NCI-H2196 treated with DMSO at 0.1 percent for 48 hours (cell line): ENCODE data around the gene BSPRY.
"Not testable (repeated sequence)": the region's sequence is repeated elsewhere in the genome, so short reads cannot be mapped to it uniquely, and the experiment has no call there.

Source experiments
- DNase-seq: peaks from one replicate; lab custom pipeline; 2025; ENCODE audit not compliant: unreplicated experiment; lab: John Stamatoyannopoulos, UW

The BSPRY gene

GRCh38 chr9:113341712-113342410, 7.5 kb upstream of the BSPRY start:
- DNase-seq = peak; percentile 62

- peak; percentile 94 for DNase-seq
Measured at GRCh38 chr9:113343732-113344231, 5.6 kb upstream of the BSPRY start.

GRCh38 chr9:113345190-113345589, 4.2 kb upstream of the BSPRY start:
- no peak for DNase-seq

GRCh38 chr9:113345671-113346070, 3.7 kb upstream of the BSPRY start:
- no peak for DNase-seq

DNA sequence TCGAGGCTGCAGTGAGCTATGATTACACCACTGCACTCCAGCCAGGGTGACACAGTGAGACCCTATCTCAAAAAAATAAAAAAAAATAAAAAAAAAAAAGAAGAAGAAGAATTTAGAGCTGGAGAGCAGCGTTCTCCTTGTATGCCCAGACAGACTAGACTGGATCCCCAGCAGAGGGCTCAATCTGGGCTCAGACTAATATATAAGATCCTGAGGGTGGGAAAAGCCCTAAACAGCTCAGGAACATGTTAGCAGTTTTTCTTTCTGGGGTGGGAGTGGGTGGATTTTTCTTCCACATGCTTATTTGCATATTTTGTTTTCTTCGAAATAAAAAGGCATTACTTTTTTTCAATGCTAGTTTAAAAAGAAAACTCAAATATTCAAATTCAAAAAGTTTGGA, 904 bp upstream of the BSPRY start:
- DNase-seq = no peak

DNA sequence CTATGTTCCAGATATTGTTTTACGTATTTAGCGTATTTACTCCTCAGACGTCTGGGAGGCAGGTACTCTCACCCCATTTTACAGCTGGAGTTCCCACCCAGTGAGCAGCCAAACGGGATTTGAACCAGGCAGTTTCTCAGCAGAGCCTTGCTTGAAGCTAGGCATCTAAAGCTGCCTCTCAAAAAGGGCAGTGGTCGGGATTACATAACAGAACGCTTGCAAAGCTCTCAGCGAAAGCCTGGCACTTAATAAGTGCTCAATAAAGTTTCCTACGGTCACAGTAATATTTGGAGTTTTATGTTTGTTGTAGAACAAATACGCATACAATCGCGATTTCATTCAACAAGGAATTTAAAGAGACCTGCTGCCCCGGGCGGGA, 286 bp upstream of the BSPRY start:
- DNase-seq = peak; percentile 25

DNA sequence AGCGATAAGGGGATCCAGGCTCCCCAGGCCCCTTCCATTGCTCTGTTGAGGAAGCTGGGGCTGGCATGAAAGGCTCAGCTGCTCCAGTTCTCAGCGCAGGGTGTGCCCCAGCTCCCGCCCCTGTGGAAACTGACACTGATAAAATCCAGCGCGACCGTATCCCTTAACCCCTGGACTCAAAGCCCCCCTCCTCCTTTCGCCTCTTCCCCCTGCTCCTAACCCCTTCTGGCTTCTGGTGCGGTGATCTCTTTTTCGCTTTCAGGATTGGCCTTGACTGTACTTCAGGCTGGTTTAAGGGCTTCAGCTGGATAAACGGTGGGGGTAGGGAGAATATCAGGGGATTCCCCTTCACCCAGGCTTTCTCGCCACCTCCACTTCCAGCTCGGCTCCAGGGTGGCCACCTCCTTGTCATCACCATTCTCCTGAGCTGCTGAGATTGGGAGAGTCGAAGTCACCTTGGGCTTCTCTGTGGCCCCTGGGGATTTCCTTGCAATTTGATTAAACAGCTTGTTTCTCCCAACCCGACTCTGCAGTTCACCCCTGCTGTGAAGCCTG, 843 bp downstream of the BSPRY start:
- no peak for DNase-seq

GRCh38 chr9:113350937-113351336, 1.6 kb downstream of the BSPRY start:
- no peak for DNase-seq

- no peak for DNase-seq
Measured at GRCh38 chr9:113352006-113352405, 2.7 kb downstream of the BSPRY start.

GRCh38 chr9:113352411-113352810, 3.1 kb downstream of the BSPRY start:
- DNase-seq = no peak

- DNase-seq = no peak
Measured at GRCh38 chr9:113355040-113355596, 5.8 kb downstream of the BSPRY start.

DNA sequence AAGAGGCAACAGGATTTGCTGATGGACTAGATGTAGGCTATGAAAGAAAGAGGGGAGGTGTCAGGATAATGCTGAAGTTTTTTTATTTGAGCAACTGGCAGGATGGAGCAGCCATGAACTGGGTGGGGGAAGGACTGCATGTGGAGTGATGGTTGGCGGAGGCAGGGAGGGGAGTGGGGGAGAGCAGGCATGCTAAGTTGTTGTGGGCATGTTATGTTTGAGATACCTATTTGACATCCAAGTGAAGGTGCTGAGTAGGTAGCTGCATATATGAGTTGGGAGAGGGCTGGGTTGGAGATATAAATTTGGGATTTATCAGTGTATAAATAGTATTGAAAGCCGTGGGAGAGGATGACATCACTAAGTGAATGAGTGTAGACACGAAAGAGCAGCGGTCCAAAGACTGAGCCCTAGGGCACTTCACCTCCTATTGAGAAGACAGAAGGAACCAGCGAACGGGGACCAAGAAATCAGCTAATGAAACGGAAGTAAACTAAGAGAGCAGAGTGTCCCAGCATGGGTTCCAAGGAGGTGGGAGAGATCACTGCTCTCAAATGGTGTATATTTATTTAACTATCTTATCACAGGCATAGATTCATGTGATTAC, 7.4 kb downstream of the BSPRY start:
- DNase-seq = no peak

DNA sequence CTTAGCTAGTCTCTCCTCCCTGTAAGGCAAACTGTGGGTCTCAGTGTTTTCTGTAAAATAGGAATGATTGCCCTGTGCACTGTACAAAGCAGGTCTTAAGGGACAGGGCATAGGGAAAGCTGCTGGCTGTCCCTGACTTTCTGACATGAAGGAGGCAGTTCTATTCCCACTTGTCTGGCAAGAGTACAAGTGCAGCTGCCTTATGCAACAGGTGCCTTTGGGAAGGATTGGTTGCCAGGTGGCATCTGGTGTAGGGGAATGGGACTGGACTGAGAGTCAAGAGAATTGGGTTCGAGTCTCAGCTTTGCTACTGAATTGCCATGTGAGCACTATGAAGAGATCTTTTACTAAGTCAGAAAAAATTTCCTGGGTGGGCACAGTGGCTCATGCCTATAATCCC, 10.0 kb downstream of the BSPRY start:
- DNase-seq = no peak

DNA sequence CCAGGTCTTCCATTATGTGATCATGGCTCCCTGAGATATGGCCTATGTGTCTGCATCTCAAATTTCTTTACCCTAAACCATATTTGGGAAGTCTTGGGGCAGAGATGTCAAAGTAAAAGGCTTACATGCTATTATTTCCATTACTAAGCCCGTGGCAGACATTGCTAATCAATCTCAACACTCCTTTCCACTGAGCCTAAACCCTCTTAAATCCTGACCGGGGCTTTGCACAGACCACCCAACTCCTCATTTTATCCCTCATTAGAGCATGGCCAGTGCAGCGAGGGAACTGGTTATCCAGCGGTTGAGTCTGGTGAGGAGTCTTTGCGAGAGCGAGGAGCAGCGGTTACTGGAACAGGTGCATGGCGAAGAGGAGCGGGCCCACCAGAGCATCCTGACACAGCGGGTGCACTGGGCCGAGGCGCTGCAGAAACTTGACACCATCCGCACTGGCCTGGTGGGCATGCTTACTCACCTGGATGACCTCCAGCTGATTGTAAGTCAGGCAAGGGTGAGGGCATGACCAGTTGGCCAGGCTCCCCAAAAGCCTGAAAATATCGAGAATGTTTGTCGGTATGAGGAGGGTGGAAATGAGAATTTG, 11.0 kb downstream of the BSPRY start:
- DNase-seq = no peak

GRCh38 chr9:113361304-113362018, 12.1 kb downstream of the BSPRY start:
- DNase-seq = no peak

GRCh38 chr9:113363336-113363735, 14.0 kb downstream of the BSPRY start:
- DNase-seq = no peak

GRCh38 chr9:113364951-113365350, 15.6 kb downstream of the BSPRY start:
- DNase-seq = no peak

- DNase-seq = not testable (repeated sequence)
Measured at GRCh38 chr9:113365652-113366051, 16.3 kb downstream of the BSPRY start.

- DNase-seq = no peak
Measured at GRCh38 chr9:113368348-113368981, 19.1 kb downstream of the BSPRY start.

GRCh38 chr9:113368982-113369854, 19.9 kb downstream of the BSPRY start:
- no peak for DNase-seq
